ENCODE results near the gene MAGIX. TPM values are rescaled to one million over a fixed set of nuclear protein-coding genes. Genes with fewer than 3 reads are reported as not detected.
A peak's percentile ranks its signal among the peaks of the same experiment; 100 is the strongest.

MAGIX gene
- total and polyA plus RNA-seq, 2 experiments from 2014 or later: 6.5 to 7.1 TPM

DNA sequence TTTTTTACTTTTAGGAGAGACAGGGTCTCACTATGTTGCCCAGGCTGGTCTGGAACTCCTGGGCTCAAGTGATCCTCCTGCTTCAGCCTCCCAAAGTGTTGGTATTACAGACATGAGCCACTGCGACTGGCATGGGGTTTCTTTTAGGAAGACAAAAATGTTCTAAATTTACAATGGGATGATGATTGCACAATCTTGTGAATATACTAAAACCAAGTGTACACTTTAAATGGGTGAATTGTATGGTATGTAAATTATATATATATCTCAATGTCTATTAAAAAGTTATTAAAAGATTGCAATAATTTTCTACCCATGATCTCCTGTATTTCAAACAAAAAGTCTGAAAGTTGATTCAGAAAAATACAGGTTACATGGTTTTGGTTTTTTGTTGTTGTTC is 9.1 kb upstream of the MAGIX start:
- no peaks in the 10 kb centered on the region for H3K9me3 ChIP-seq (ENCODE audit: low read depth)
- no peak overlapping the region for H2AFZ ChIP-seq
- no peak for DNase-seq (ENCODE audit: low spot score)
- WGBS (ENCODE audit: low lambda C conversion rate, missing lambda C conversion rate): 85% methylated on average over 1 of the region's 1 CpG
- H3K9me2 ChIP-seq (replicated peaks; ENCODE audit: insufficient read depth): no peaks in the 10 kb centered on the region
- H4K20me1 ChIP-seq (ENCODE audit: insufficient read depth, poor library complexity, severe bottlenecking): no peaks in the 10 kb centered on the region
- H3K79me2 ChIP-seq: no peaks in the 10 kb centered on the region
- H3K4me1 ChIP-seq (ENCODE audit: insufficient read depth): no peaks in the 10 kb centered on the region
- H3K27me3 ChIP-seq: no peaks in the 10 kb centered on the region
- H3K4me2 ChIP-seq: no peak overlapping the region
- H3K27ac ChIP-seq: no peak overlapping the region
- TF ChIP-seq EZH2 (IDR thresholded peaks at IDR 0.05; ENCODE audit: borderline replicate concordance) (no peak), EZH2phosphoT487 (IDR thresholded peaks at IDR 0.05; ENCODE audit: low read depth, severe bottlenecking, unreplicated experiment) (no peak), CTCF (IDR thresholded peaks at IDR 0.05; ENCODE audit: poor library complexity) (no peak)
- H3K36me3 ChIP-seq (replicated peaks; ENCODE audit: insufficient read depth, low read depth): no peaks in the 10 kb centered on the region
- no peak overlapping the region for H3K4me3 ChIP-seq

GRCh38 chrX:49155243-49155899 is 7.2 kb upstream of the MAGIX start:
- no peak for TF ChIP-seq EZH2 (IDR thresholded peaks at IDR 0.05; ENCODE audit: borderline replicate concordance)
- TF ChIP-seq CTCF (IDR thresholded peaks at IDR 0.05; ENCODE audit: poor library complexity): no peak
- TF ChIP-seq EZH2phosphoT487 (IDR thresholded peaks at IDR 0.05; ENCODE audit: low read depth, severe bottlenecking, unreplicated experiment): no peak
- Histone ChIP-seq H3K9me2 (replicated peaks; ENCODE audit: insufficient read depth) (no peaks in the 10 kb centered on the region), H2AFZ (peak overlapping the region; percentile 1), H3K4me3 (no peak overlapping the region), H3K27me3 (no peaks in the 10 kb centered on the region), H3K36me3 (replicated peaks; ENCODE audit: insufficient read depth, low read depth) (no peaks in the 10 kb centered on the region), H3K4me2 (peak overlapping the region; percentile 82), H3K27ac (peak overlapping the region; percentile 99), H3K9me3 (ENCODE audit: low read depth) (no peaks in the 10 kb centered on the region), H3K79me2 (no peaks in the 10 kb centered on the region), H4K20me1 (ENCODE audit: insufficient read depth, poor library complexity, severe bottlenecking) (no peaks in the 10 kb centered on the region), H3K4me1 (ENCODE audit: insufficient read depth) (no peaks in the 10 kb centered on the region)
- DNase-seq (ENCODE audit: low spot score): peak; percentile 62
- WGBS (ENCODE audit: low lambda C conversion rate, missing lambda C conversion rate): 37% methylated on average over 18 of the region's 18 CpGs

DNA sequence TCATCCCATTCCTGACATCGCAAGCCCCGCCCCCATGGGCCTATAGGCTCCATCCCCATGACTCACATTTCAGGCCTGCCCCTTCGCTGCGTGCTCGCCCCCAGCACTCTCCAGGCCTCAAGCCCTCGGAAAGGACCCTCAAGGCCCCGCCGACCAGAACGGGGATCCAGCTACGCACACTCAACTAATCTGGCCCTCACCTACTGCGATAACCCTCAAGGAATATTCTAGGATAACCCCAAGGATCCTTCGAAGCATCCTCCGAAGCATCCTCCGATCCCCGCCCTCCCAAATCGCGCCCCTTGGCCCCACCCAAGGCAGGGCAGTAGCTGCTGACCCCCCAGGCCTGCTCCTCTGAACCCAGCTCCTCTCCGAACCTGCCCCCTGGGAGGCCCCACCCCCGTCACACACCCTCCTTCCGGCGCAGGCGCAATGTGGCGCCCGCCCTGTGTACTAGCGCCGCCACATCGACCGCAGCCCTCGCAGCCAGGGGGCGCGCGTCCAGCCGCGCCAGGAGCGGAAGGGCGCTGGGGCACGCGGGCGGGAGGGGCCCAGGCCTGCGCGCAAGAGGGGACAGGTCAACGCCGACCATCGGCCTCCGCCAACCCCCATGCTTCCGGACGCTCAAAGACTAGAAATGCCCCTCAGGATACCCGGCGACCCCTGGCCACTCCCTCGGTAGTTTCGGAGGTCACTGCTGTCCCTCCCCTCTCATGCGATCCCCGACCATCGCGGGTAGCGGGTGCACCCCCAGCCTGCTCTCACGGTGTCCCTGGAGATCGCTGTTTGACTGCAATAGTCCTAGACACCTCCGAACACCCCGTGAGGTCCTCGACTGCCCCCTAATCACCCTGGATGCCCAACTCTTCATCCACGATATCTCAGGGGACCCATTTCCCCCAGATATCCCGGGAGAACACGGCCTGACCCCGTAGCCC is 6.4 kb upstream of the MAGIX start:
- Histone ChIP-seq H2AFZ (peak overlapping the region; percentile 83), H4K20me1 (ENCODE audit: insufficient read depth, poor library complexity, severe bottlenecking) (no peaks in the 10 kb centered on the region), H3K79me2 (no peaks in the 10 kb centered on the region), H3K4me1 (ENCODE audit: insufficient read depth) (no peaks in the 10 kb centered on the region), H3K9me3 (ENCODE audit: low read depth) (no peaks in the 10 kb centered on the region), H3K27me3 (no peaks in the 10 kb centered on the region), H3K4me2 (peak overlapping the region; percentile 82), H3K36me3 (replicated peaks; ENCODE audit: insufficient read depth, low read depth) (no peaks in the 10 kb centered on the region), H3K9me2 (replicated peaks; ENCODE audit: insufficient read depth) (no peaks in the 10 kb centered on the region), H3K4me3 (no peak overlapping the region), H3K27ac (peak overlapping the region; percentile 99)
- WGBS (ENCODE audit: low lambda C conversion rate, missing lambda C conversion rate): 50% methylated on average over 43 of the region's 65 CpGs
- TF ChIP-seq CTCF (IDR thresholded peaks at IDR 0.05; ENCODE audit: poor library complexity) (peak; percentile 66), EZH2phosphoT487 (IDR thresholded peaks at IDR 0.05; ENCODE audit: low read depth, severe bottlenecking, unreplicated experiment) (no peak), EZH2 (IDR thresholded peaks at IDR 0.05; ENCODE audit: borderline replicate concordance) (no peak)
- DNase-seq (ENCODE audit: low spot score): peak; percentile 91

All from hepatocyte (in vitro differentiated cells).